Right lobe of liver (tissue), 4 donors: ENCODE measurements around the gene PC.

Source experiments
- CTCF ChIP-seq, 4 donors: fragments of 200-600 bp in 3 of 4; fragments of 450-650 bp in 1 of 4; IDR thresholded peaks; one replicate each; pipeline versions ENCODE4 v1.5.1 to v1.8.0; 2016 to 2022; ENCODE audit warnings: antibody characterized with exemption in 4 of 4, mild to moderate bottlenecking in 2 of 4
- POLR2A ChIP-seq: fragments of 450-650 bp; IDR thresholded peaks from one replicate; pipeline ENCODE4 v1.6.1; 2017; ENCODE audit warnings: antibody characterized with exemption, mild to moderate bottlenecking
- donor health status: DM: no; HTN: no; CAD: no.
- donor health status: DM: no; HTN: no; CAD: no.
- donor health status: DM: no; HTN: yes; CAD: no.

GRCh38 chr11:66978229-66978628 lies 20.0 kb upstream of the PC start:
- TF ChIP-seq CTCF (IDR thresholded peaks at IDR 0.05) = no peak
- TF ChIP-seq POLR2A = no peak
